Stimulated activated naive CD8-positive, alpha-beta T cell treated with anti-CD3 and anti-CD28 coated beads, Interleukin-15, Interleukin-2, amounts not matched to agents 100 ng/mL and 50 ng/mL, for 24 hours (primary cell): ENCODE results near the gene DPYD.

Experiments
- H3K27ac Mint-ChIP-seq: one replicate; pipeline ENCODE4 v1.8.0; 2021; ENCODE audit warnings: mild to moderate bottlenecking, mixed read lengths
- H3K27me3 Mint-ChIP-seq: one replicate; pipeline ENCODE4 v1.8.0; 2021; ENCODE audit warnings: mixed read lengths
- H3K36me3 Mint-ChIP-seq: one replicate; pipeline ENCODE4 v1.8.0; 2021; ENCODE audit warnings: low read depth, mixed read lengths
- H3K4me1 Mint-ChIP-seq: one replicate; pipeline ENCODE4 v1.8.0; 2021; ENCODE audit warnings: low read depth, mixed read lengths
- H3K4me3 Mint-ChIP-seq: one replicate; pipeline ENCODE4 v1.8.0; 2021; ENCODE audit warnings: mild to moderate bottlenecking, mixed read lengths
- H3K9me3 Mint-ChIP-seq: one replicate; pipeline ENCODE4 v1.8.0; 2021; ENCODE audit warnings: mixed read lengths

The DPYD gene

DNA sequence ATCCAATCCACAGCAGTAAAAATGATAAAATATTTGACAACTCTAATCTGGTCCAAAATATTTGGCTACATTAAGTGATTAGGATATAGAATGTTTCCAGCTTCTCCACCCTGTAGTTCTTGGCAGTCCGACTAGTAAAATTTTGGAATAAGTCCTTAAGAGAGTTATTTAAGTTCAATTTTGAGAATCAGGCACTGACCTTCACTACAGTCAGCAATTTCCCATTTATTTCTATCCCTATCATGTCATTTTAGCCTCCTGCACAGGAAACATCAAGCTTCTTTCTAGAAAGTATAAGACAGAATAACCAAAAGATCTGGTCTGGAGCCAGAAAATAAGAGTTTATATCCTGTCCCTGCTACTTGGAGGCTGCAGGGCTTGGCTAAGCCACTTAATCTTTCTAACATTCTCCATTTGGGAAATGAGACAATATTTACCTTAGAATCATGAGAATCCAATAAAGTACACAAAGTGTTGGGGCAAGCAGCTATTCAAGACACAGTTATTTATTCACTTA lies 162.2 kb downstream of the DPYD start:
- Mint-ChIP-seq H3K4me1 (no peaks in the 10 kb centered on the region), H3K9me3 (peaks cover 4% of the 10 kb centered on the region), H3K36me3 (peaks cover 27% of the 10 kb centered on the region), H3K27ac (no peak overlapping the region), H3K4me3 (no peak overlapping the region), H3K27me3 (no peaks in the 10 kb centered on the region)

DNA sequence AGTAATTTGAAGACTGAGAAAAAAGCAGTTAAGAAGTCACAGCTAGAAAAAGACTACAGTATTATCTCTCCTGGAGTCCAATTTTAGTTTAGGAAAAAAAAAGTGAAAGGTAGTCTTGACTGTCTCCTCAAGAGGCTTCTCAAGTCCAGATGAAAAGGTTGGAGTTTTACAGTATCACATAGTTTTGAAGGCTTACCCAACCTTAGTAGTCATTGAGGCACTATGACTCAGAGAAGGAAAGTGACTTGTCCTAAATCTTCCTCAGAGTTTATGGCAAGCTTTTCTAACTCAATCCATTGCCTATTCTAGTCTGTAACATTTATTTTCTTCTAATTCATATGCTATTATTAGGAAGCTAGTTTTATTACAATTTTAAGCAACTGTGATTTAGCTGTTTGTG lies 174.9 kb downstream of the DPYD start:
- Mint-ChIP-seq H3K4me3 (no peak overlapping the region), H3K36me3 (peaks cover under 1% of the 10 kb centered on the region), H3K9me3 (no peaks in the 10 kb centered on the region), H3K27me3 (no peaks in the 10 kb centered on the region), H3K27ac (no peak overlapping the region), H3K4me1 (no peaks in the 10 kb centered on the region)

DNA sequence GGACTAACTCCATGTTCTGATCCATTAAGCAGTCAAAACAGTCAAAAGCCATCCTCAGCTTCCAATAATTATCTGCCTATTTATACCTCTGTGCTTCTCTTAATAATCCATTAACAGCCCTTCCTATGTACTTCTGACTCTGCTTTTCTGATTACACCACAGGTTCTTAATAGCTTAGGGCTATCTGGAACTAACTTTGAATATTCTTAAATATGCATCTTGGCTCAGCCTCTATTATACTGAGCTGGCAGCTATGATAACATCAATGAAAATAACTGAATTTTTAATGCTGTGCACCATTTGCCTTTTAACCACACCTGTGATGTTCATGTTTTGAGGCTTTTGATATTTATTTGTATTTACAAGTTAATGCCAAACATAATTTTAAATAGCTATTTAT lies 175.9 kb downstream of the DPYD start:
- H3K27me3 Mint-ChIP-seq: no peaks in the 10 kb centered on the region
- H3K4me3 Mint-ChIP-seq: no peak overlapping the region
- no peaks in the 10 kb centered on the region for H3K4me1 Mint-ChIP-seq
- H3K9me3 Mint-ChIP-seq: no peaks in the 10 kb centered on the region
- H3K36me3 Mint-ChIP-seq: peaks cover 5% of the 10 kb centered on the region
- H3K27ac Mint-ChIP-seq: no peak overlapping the region

DNA sequence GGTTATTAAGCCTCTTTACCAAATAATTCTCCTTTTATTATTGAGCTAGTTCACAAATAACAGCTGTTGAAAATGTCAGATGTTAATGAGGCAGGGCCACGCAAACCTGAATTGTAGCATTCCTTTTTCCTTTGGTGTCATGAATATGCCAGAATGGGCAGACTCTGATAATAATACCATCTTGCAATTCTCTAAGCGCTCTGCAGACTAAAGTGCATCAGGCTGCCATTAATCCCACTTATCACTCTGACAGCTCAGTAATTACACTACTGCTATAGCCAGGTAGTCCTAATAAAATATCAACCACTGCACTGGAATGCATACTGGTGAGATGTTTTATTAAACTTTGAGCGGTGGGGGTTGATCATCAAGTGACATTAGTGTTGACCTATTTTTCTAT lies 177.7 kb downstream of the DPYD start:
- Mint-ChIP-seq H3K36me3 (peaks cover 6% of the 10 kb centered on the region), H3K27me3 (no peaks in the 10 kb centered on the region), H3K27ac (no peak overlapping the region), H3K4me3 (no peak overlapping the region), H3K4me1 (no peaks in the 10 kb centered on the region), H3K9me3 (no peaks in the 10 kb centered on the region)

DNA sequence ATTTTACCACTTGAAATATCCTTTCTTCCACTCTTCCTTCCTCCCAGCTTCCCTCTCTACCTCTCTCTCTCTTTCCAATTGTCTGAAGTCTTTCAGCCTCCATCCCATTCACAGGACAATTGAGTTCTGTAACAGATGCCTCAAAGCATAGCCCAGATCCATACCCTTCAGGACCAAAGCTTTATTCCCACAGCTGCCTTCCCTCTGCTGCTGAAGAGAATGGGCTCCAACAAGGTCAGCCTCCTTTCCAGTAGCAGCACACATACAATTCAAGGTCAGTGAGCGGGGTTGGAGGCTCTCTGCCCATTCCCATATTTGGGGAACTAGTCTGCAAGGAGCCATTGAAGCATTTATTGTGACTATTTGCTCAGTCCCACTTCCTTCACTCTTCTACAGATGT lies 179.9 kb downstream of the DPYD start:
- Mint-ChIP-seq H3K27ac (no peak overlapping the region), H3K9me3 (no peaks in the 10 kb centered on the region), H3K36me3 (peaks cover 18% of the 10 kb centered on the region), H3K4me1 (no peaks in the 10 kb centered on the region), H3K4me3 (no peak overlapping the region), H3K27me3 (no peaks in the 10 kb centered on the region)

DNA sequence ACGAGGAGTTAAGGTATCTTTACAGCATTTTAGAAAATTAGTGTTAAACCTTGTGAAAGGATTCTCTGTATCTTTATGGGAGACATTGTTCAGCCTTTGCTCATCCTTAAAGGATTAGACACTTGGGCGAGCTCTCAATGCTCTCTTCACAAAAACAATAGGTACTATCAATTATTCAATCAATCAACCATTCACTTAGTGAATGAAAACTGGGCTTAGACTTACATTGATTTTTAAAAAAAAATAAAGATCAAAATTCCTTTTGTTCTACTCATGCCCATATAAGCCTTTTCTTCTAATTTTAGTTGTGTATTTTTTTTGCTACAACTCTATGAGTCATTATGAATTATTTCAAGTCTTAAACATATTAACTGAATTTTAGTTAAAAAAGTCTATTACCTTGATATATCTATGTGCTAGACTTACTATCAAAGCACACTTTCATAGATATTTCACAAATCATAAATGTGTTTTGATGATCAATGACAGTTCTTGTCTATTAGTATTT lies 181.2 kb downstream of the DPYD start:
- no peaks in the 10 kb centered on the region for H3K4me1 Mint-ChIP-seq

DNA sequence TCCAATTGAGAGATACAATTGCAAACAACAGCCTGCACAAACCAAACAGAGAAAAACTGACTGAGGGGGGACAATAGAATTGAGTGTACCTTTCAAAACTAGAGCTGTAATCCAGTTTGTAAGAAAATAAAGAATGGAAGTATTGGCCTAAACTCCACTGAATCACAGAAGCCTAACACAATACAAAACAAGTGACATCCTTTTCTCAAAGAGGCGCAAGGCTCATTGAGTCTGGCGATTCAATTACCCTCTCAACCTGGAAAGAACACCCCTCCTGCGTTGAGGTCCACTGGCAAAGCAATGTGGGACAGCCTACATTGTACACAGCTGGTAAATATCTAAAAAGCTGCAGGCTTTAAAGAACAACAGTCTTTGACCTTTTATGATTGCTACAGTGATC lies 182.6 kb downstream of the DPYD start:
- Mint-ChIP-seq H3K9me3 (no peaks in the 10 kb centered on the region), H3K4me1 (no peaks in the 10 kb centered on the region), H3K4me3 (no peak overlapping the region), H3K27me3 (no peaks in the 10 kb centered on the region), H3K36me3 (peaks cover 20% of the 10 kb centered on the region), H3K27ac (no peak overlapping the region)

More for the DNA sequence above, 181.2 kb downstream of the DPYD start:
- Mint-ChIP-seq H3K4me3 (no peak overlapping the region), H3K27me3 (no peaks in the 10 kb centered on the region), H3K9me3 (no peaks in the 10 kb centered on the region), H3K27ac (no peak overlapping the region), H3K36me3 (peaks cover 20% of the 10 kb centered on the region)

DNA sequence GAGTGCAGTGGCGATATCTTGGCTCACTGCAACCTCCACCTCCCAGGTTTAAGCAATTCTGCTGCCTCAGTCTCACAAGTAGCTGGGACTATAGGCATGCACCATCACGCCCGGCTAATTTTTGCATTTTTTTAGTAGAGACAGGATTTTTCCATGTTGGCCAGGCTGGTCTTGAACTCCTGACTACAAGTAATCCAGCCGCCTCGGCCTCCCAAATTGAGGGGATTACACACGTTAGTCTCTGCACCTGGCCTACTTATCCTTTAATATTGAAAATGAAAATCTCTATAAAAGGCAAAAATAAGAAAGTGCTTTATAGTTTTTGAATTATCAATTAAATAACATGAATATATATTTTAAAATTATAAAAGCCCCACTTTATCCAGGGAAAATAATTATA lies 190.6 kb downstream of the DPYD start:
- no peak overlapping the region for H3K27ac Mint-ChIP-seq
- no peaks in the 10 kb centered on the region for H3K4me1 Mint-ChIP-seq
- no peak overlapping the region for H3K4me3 Mint-ChIP-seq
- no peaks in the 10 kb centered on the region for H3K36me3 Mint-ChIP-seq
- H3K27me3 Mint-ChIP-seq: no peaks in the 10 kb centered on the region
- H3K9me3 Mint-ChIP-seq: no peaks in the 10 kb centered on the region

DNA sequence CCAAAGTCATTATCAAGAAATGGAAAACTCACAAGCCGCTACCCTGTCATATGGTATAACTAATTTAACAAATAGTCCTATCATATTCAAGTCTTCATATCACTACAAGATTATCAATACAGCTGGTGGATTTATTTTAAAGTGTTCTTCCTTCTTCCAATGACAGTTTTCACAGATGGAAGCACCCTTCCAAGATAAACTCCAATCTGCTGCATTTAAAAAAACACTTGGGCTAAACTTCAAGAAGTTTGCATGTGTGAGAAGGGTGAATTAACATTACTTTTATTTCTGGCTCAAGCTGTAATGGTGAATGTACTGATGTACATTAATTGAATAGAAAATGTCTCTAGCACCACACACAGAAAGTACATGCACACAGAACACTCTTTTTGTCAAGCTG lies 192.4 kb downstream of the DPYD start:
- H3K27ac Mint-ChIP-seq: no peak overlapping the region
- no peaks in the 10 kb centered on the region for H3K27me3 Mint-ChIP-seq
- H3K36me3 Mint-ChIP-seq: peaks cover 10% of the 10 kb centered on the region

DNA sequence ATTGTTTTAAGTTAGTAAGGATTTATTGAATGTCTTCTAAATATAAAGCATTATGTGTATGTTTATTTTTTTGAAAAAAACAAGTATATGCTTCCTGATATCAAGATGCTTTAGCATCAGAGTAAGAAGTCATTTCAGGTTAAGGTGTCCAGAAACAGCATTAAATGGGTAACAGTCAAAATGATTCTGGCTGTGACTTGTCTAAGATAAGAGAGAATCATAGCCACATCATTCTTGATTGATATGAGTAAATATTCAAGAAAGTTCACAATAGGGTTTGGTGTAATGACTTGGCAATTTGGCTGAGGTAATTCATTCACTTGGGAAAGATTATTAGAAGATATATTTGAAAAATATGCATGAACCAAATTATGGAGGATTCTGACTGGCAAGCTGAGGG lies 193.8 kb downstream of the DPYD start:
- no peak overlapping the region for H3K27ac Mint-ChIP-seq
- no peaks in the 10 kb centered on the region for H3K27me3 Mint-ChIP-seq

More for the DNA sequence above, 192.4 kb downstream of the DPYD start:
- Mint-ChIP-seq H3K4me1 (no peaks in the 10 kb centered on the region), H3K9me3 (peaks cover 9% of the 10 kb centered on the region), H3K4me3 (no peak overlapping the region)

DNA sequence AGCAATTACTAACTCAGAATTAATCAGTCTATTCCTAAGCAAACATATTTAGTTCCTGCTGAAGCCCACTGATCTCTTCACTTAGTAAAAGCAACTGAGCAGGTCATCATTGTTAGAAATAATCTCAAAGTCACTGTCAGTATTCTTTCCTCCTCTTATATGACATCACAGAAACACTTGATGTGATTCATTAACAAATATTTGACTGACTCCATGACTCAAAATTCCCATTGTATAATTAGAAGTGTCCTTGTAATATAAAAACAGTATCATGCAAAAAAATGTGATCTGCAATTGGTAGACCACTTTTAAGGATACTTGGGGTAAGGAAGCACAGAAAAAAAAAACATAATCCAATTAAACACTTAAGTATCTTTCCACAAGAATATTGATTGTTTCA lies 194.4 kb downstream of the DPYD start:
- Mint-ChIP-seq H3K9me3 (peaks cover 9% of the 10 kb centered on the region), H3K4me1 (no peaks in the 10 kb centered on the region), H3K4me3 (no peak overlapping the region), H3K27me3 (no peaks in the 10 kb centered on the region), H3K36me3 (peaks cover 10% of the 10 kb centered on the region), H3K27ac (no peak overlapping the region)

More for the DNA sequence above, 193.8 kb downstream of the DPYD start:
- Mint-ChIP-seq H3K4me3 (no peak overlapping the region), H3K9me3 (peaks cover 9% of the 10 kb centered on the region), H3K4me1 (no peaks in the 10 kb centered on the region), H3K36me3 (peaks cover 10% of the 10 kb centered on the region)

DNA sequence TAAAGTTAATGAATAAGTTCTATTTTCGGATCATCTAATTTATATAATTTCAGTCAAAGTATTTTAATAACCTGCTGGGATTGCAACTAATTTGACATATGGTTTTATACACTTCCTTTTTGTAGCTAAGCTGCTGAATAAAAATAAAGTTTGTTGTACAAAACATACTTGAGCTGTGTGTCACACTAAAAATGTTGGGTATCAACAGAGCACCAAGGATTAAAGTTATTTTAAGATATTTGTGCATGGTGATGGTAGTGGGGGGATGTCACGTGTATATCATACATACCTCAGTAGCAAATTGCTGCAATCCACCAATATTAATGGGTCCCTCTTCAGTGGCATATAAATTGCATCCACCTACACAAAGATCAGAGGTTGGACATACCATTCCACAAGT lies 199.6 kb downstream of the DPYD start:
- Mint-ChIP-seq H3K9me3 (peaks cover 15% of the 10 kb centered on the region), H3K27me3 (no peaks in the 10 kb centered on the region), H3K4me3 (no peak overlapping the region), H3K36me3 (peaks cover 38% of the 10 kb centered on the region), H3K4me1 (no peaks in the 10 kb centered on the region), H3K27ac (no peak overlapping the region)

DNA sequence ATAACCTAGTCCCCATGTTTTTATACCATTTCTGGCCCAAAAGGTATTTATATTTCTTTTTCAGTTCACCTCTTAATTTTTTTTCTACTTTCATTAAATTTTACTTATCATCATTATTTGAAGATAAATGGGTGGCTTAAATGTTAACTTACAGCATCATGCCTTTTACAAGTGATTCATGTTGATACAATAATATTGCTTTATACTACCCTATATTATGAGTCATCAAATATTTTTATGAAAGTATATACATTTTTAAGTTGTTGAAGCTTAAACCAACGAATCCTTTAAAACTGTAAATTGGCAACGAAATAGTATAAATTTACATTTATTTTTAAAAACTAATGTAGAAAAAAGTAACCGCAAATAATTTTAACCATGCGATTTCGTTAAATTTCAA lies 207.9 kb downstream of the DPYD start:
- Mint-ChIP-seq H3K4me3 (no peak overlapping the region), H3K27ac (no peak overlapping the region), H3K4me1 (no peaks in the 10 kb centered on the region), H3K27me3 (no peaks in the 10 kb centered on the region), H3K36me3 (peaks cover 11% of the 10 kb centered on the region), H3K9me3 (peaks cover 6% of the 10 kb centered on the region)

DNA sequence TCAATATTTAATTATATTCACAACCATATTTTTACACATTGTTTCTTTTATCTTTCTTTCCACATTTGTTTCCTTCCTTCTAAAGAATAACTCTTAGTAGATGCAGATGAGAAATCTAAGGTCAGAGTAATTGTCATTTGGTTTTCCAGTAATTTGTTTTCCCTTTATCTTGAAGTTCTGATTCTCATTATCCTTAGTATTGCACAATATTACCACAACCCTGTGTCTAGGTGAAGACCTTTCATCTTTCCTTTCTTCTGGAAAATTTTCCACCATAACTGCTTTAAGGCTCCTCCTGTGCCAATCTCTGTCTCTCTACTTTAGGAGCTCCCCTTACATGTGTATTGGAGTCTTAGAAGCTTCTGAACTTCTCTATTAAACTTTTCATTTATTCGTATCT lies 209.0 kb downstream of the DPYD start:
- H3K4me1 Mint-ChIP-seq: no peaks in the 10 kb centered on the region
- peaks cover 2% of the 10 kb centered on the region for H3K9me3 Mint-ChIP-seq
- no peaks in the 10 kb centered on the region for H3K27me3 Mint-ChIP-seq
- H3K27ac Mint-ChIP-seq: no peak overlapping the region
- H3K4me3 Mint-ChIP-seq: no peak overlapping the region
- H3K36me3 Mint-ChIP-seq: peaks cover 10% of the 10 kb centered on the region

DNA sequence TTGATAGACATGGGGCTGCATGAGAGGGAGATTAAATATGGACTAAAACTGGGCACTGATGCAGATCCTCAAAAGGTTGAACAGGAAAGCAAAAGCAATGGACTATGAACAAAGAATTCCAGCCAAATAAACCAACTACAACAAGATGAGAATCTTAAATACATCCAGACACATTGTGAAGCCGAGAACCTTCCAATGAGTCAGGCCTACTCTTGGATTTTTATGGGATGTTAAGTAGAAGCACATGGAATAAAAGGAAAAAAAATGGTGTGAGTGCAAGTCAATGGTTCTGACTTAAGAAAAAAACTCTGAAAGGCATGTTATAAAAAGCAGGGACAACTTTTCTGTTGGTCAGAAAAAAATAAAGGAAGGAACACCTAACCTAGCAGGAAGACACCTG lies 227.2 kb downstream of the DPYD start:
- H3K36me3 Mint-ChIP-seq: peaks cover 14% of the 10 kb centered on the region
- no peaks in the 10 kb centered on the region for H3K4me1 Mint-ChIP-seq
- H3K27ac Mint-ChIP-seq: no peak overlapping the region
- no peaks in the 10 kb centered on the region for H3K27me3 Mint-ChIP-seq
- H3K9me3 Mint-ChIP-seq: no peaks in the 10 kb centered on the region
- no peak overlapping the region for H3K4me3 Mint-ChIP-seq

DNA sequence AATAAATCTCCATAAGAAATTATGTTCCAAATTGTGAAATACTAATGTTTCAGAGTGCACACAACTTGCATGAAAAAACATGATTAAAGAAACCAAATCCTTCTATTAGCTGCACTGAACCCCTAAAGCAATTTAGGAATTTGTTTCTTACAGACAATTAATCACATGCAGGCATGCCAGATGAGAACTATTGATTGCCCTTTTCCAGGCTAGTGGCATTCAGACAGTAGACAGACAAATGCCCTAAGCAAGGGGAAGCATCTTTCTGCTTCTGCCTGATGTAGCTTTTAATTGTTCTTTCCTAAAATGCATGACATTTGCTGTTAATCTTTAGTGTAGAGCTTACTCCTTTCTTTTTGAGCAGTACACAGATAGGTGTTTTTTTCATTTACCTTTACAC lies 229.5 kb downstream of the DPYD start:
- Mint-ChIP-seq H3K4me1 (no peaks in the 10 kb centered on the region), H3K36me3 (peaks cover 24% of the 10 kb centered on the region), H3K9me3 (no peaks in the 10 kb centered on the region), H3K27ac (no peak overlapping the region), H3K4me3 (no peak overlapping the region), H3K27me3 (no peaks in the 10 kb centered on the region)
